Liver (tissue), 9 donors: ENCODE measurements around the gene PRKACA. TPM values are rescaled to one million over a fixed set of nuclear protein-coding genes. Genes with fewer than 3 reads are reported as not detected.

Source experiments
- DNase-seq: peaks from one replicate; pipeline ENCODE4 v3.0.0-alpha.2; 2017; ENCODE audit warnings: low spot score
- H3K27ac ChIP-seq, 2 donors: one replicate each; pipeline ENCODE4 v1.7.0; 2013; ENCODE audit warnings: inconsistent platforms in 2 of 2, low read length in 2 of 2, control low read depth in 1 of 2, low read depth in 1 of 2, mild to moderate bottlenecking in 1 of 2
- H3K27me3 ChIP-seq, 4 donors: one replicate each; pipeline versions ENCODE4 v1.6.1 to v1.7.0; 2013; ENCODE audit warnings: low read length in 3 of 4, inconsistent platforms in 1 of 4, mild to moderate bottlenecking in 1 of 4, moderate library complexity in 1 of 4; ENCODE audit not compliant: control insufficient read depth in 4 of 4, insufficient read depth in 4 of 4
- H3K36me3 ChIP-seq, 4 donors: one replicate each; pipeline versions ENCODE4 v1.6.1 to v1.7.0; 2013; ENCODE audit warnings: low read length in 3 of 4, mild to moderate bottlenecking in 3 of 4, low read depth in 1 of 4, moderate library complexity in 1 of 4; ENCODE audit not compliant: control insufficient read depth in 4 of 4, insufficient read depth in 3 of 4
- H3K4me1 ChIP-seq, 4 donors: one replicate each; pipeline versions ENCODE4 v1.6.1 to v1.7.0; 2013; ENCODE audit warnings: low read length in 3 of 4, mild to moderate bottlenecking in 3 of 4, moderate library complexity in 1 of 4; ENCODE audit not compliant: control insufficient read depth in 4 of 4, insufficient read depth in 4 of 4
- H3K4me3 ChIP-seq, 3 donors: one replicate each; pipeline versions ENCODE4 v1.6.1 to v1.7.0; 2013; ENCODE audit warnings: low read length in 3 of 3, control low read depth in 1 of 3, low read depth in 1 of 3, mild to moderate bottlenecking in 1 of 3
- H3K9ac ChIP-seq, 2 donors: one replicate each; pipeline ENCODE4 v1.7.0; 2013; ENCODE audit warnings: low read length in 2 of 2, mild to moderate bottlenecking in 2 of 2, moderate library complexity in 2 of 2, control low read depth in 1 of 2, low read depth in 1 of 2
- H3K9me3 ChIP-seq, 4 donors: one replicate each; pipeline versions ENCODE4 v1.6.1 to v1.7.0; 2013; ENCODE audit warnings: low read length in 3 of 4; ENCODE audit not compliant: control insufficient read depth in 4 of 4
- ATF3 ChIP-seq: IDR thresholded peaks from 2 replicates; pipeline ENCODE4 v1.6.1; 2016; ENCODE audit warnings: antibody characterized with exemption
- CTCF ChIP-seq: fragments of 150-350 bp; IDR thresholded peaks from 2 replicates; pipeline ENCODE4 v1.5.1; 2017; ENCODE audit warnings: improper control_type of control experiment, low read depth, low read length; ENCODE audit not compliant: missing input control
- EGR1 ChIP-seq, 2 donors: IDR thresholded peaks; 2 replicates each; pipeline ENCODE4 v1.6.1; 2016 to 2018; ENCODE audit warnings: antibody characterized with exemption in 2 of 2, low read depth in 2 of 2
- FOXA1 ChIP-seq: IDR thresholded peaks from 2 replicates; pipeline ENCODE4 v1.6.1; 2016; ENCODE audit warnings: antibody characterized with exemption
- FOXA2 ChIP-seq: IDR thresholded peaks from 2 replicates; pipeline ENCODE4 v1.6.1; 2016; ENCODE audit warnings: antibody characterized with exemption
- GABPA ChIP-seq, 2 donors: IDR thresholded peaks in 1 of 2; conservative IDR thresholded peaks in 1 of 2; 2 replicates each; pipeline ENCODE4 v1.6.1; 2016; ENCODE audit warnings: antibody characterized with exemption in 2 of 2, mild to moderate bottlenecking in 1 of 2, moderate library complexity in 1 of 2
- HNF4A ChIP-seq, 2 donors: conservative IDR thresholded peaks; 2 replicates each; pipeline ENCODE4 v1.6.1; 2016; ENCODE audit warnings: antibody characterized with exemption in 2 of 2, mild to moderate bottlenecking in 2 of 2
- HNF4G ChIP-seq: IDR thresholded peaks from 2 replicates; pipeline ENCODE4 v1.6.1; 2016; ENCODE audit warnings: antibody characterized with exemption
- JUND ChIP-seq, 2 donors: IDR thresholded peaks; 2 replicates each; pipeline ENCODE4 v1.6.1; 2016; ENCODE audit warnings: antibody characterized with exemption in 2 of 2
- MAX ChIP-seq: IDR thresholded peaks from 2 replicates; pipeline ENCODE4 v1.6.1; 2016; ENCODE audit warnings: antibody characterized with exemption
- NR2F2 ChIP-seq: IDR thresholded peaks from 2 replicates; pipeline ENCODE4 v1.6.1; 2016; ENCODE audit warnings: antibody characterized with exemption
- RAD21 ChIP-seq, 2 donors: IDR thresholded peaks; 2 replicates each; pipeline ENCODE4 v1.6.1; 2016; ENCODE audit warnings: antibody characterized with exemption in 2 of 2, mild to moderate bottlenecking in 2 of 2
- REST ChIP-seq: IDR thresholded peaks from 2 replicates; pipeline ENCODE4 v1.6.1; 2016; ENCODE audit warnings: antibody characterized with exemption, mild to moderate bottlenecking
- RXRA ChIP-seq, 2 donors: IDR thresholded peaks; 2 replicates each; pipeline ENCODE4 v1.6.1; 2017 to 2018; ENCODE audit warnings: antibody characterized with exemption in 2 of 2, mild to moderate bottlenecking in 1 of 2
- SP1 ChIP-seq: IDR thresholded peaks from 2 replicates; pipeline ENCODE4 v1.6.1; 2018; ENCODE audit warnings: antibody characterized with exemption, mild to moderate bottlenecking
- TAF1 ChIP-seq: conservative IDR thresholded peaks from 2 replicates; pipeline ENCODE4 v1.6.1; 2016; ENCODE audit warnings: antibody characterized with exemption, mild to moderate bottlenecking
- YY1 ChIP-seq: IDR thresholded peaks from 2 replicates; pipeline ENCODE4 v1.6.1; 2016; ENCODE audit warnings: antibody characterized with exemption, mild to moderate bottlenecking
- ZBTB33 ChIP-seq: IDR thresholded peaks from 2 replicates; pipeline ENCODE4 v1.6.1; 2016; ENCODE audit warnings: antibody characterized with exemption
- WGBS: extraction: QIAGEN DNeasy Blood & Tissue Kit; methylation state at CpG from one replicate; pipeline ENCODE4 v1.1.7; 2013; 5-methylcytosine and 5-hydroxymethylcytosine counted together
- polyA plus RNA-seq, 2 donors: library from polyadenylated mRNA; stranded (reverse) in 1 of 2; unstranded in 1 of 2; fragments of 200-250 nt in 1 of 2; fragments of >200 nt in 1 of 2; fragmentation: Nextera tagmentation in 1 of 2; extraction: Ambion mirVana in 1 of 2; gene quantifications; one replicate each; pipeline versions ENCODE4 v1.2.1 to v1.2.3, GENCODE V29; 2013 to 2015
- total RNA-seq, 2 donors: library from RNA; depleted of rRNA; stranded (reverse); fragments of >200 nt; gene quantifications; one replicate each; pipeline ENCODE4 v1.2.3, GENCODE V29; 2014
- donor health status: healthy.
- donor health status: healthy.
- donor health status: healthy.
- donor health status: healthy.
- donor health status: healthy.

PRKACA gene
- total and polyA plus RNA-seq, 4 donors, result 15.5 to 72.4 (median 40.2) TPM

GRCh38 chr19:14142262-14143190, 25.0 kb upstream of the PRKACA start:
- peaks cover 0 to 4% (median 1%) of the 10 kb centered on the region in 4 donors for H3K4me1 ChIP-seq
- TF ChIP-seq JUND (IDR thresholded peaks at IDR 0.05) (no peak), RXRA (IDR thresholded peaks at IDR 0.05) (no peak), ATF3 (no peak), CTCF (no peak), GABPA (IDR thresholded peaks at IDR 0.05 in 1 of 2, conservative IDR thresholded peaks at IDR 0.05 in 1 of 2) (no peak), HNF4A (conservative IDR thresholded peaks at IDR 0.05) (no peak), RAD21 (IDR thresholded peaks at IDR 0.05) (no peak), SP1 (no peak), EGR1 (IDR thresholded peaks at IDR 0.05; ENCODE audit: low read depth in 2 of 2) (no peak), MAX (no peak)
- 92% methylated on average over 12 of the region's 12 CpGs for WGBS
- no peaks in the 10 kb centered on the region for H3K36me3 ChIP-seq
- no peak overlapping the region for H3K9ac ChIP-seq
- H3K27me3 ChIP-seq, result no peaks in the 10 kb centered on the region
- DNase-seq, result no peak
- H3K4me3 ChIP-seq, result no peak overlapping the region
- no peak overlapping the region for H3K27ac ChIP-seq
- H3K9me3 ChIP-seq, result no peaks in the 10 kb centered on the region

GRCh38 chr19:14141041-14141440, 23.5 kb upstream of the PRKACA start:
- Histone ChIP-seq H3K27me3 (no peaks in the 10 kb centered on the region), H3K4me1 (peaks cover 3 to 9% (median 4%) of the 10 kb centered on the region in 4 donors), H3K27ac (no peak overlapping the region), H3K4me3 (no peak overlapping the region), H3K9ac (no peak overlapping the region), H3K36me3 (no peaks in the 10 kb centered on the region), H3K9me3 (no peaks in the 10 kb centered on the region)
- DNase-seq, result no peak
- TF ChIP-seq FOXA2 (no peak), RXRA (IDR thresholded peaks at IDR 0.05) (no peak), FOXA1 (no peak), CTCF (no peak), ZBTB33 (no peak), YY1 (no peak), ATF3 (no peak), EGR1 (IDR thresholded peaks at IDR 0.05; ENCODE audit: low read depth in 2 of 2) (no peak), SP1 (no peak), MAX (no peak), GABPA (IDR thresholded peaks at IDR 0.05 in 1 of 2, conservative IDR thresholded peaks at IDR 0.05 in 1 of 2) (no peak), NR2F2 (no peak), TAF1 (no peak), JUND (IDR thresholded peaks at IDR 0.05) (no peak), HNF4A (conservative IDR thresholded peaks at IDR 0.05) (no peak), REST (no peak), HNF4G (no peak), RAD21 (IDR thresholded peaks at IDR 0.05) (no peak)
- WGBS, result 96% methylated on average over 8 of the region's 8 CpGs
